NCI-H2196 (cell line): Measurements from ENCODE around the gene SLC39A10.
"Not testable (repeated sequence)": the region's sequence is repeated elsewhere in the genome, so short reads cannot be mapped to it uniquely, and the experiment has no call there.

Experiments
- DNase-seq: peaks from one replicate; lab custom pipeline; 2025; ENCODE audit not compliant: unreplicated experiment; lab: John Stamatoyannopoulos, UW

Gene SLC39A10

DNA sequence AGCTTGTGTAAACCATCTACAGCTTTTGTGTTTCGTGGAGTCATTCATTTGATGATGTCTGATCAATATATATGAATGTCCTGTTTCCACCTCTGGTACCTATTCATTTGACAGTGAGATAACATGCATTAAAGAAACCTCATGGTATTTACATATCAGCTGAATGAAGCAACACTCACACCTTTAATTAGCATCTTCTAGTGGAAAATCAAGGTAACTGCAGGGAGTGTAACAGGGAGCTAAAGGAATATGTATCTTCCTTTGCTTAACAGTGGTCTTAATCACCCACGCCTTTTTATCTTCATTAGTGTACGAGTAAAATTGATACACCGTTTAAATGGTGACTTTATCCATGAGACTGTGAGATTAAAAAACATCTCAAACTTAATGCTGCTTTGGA, 15.6 kb downstream of the SLC39A10 start:
- DNase-seq, result no peak

DNA sequence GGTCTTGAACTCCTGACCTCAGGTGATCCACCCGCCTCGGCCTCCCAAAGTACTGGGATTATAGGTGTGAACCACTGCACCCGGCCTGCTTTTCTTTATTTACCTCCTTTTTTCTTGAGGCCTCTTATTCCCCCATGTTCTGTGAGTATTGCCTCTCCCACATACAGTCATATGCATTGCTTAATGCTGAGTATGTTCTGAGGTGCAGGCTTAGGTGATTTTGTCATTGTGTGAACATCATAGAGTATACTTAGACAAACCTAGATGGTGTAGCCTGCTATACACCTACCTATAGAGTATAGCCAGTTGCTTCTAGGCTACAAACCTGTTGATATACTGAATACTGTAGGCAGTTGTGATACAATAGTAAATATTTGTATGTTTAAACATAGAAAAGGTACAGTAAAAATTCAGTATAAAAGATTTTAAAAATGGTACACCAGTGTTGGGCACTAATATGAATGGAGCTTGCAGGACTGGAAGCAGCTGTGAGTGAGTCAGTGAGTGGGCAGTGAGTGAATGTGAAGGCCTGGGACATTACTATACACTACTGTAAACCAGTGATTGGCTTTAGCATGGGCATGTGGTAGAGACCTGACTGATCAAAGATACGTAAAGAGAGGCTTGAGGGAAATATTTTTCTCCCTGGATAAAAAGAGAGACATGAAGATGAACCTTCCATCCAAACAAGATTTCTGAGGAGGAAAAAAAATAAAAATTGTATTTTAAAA, 17.6 kb downstream of the SLC39A10 start:
- no peak for DNase-seq

DNA sequence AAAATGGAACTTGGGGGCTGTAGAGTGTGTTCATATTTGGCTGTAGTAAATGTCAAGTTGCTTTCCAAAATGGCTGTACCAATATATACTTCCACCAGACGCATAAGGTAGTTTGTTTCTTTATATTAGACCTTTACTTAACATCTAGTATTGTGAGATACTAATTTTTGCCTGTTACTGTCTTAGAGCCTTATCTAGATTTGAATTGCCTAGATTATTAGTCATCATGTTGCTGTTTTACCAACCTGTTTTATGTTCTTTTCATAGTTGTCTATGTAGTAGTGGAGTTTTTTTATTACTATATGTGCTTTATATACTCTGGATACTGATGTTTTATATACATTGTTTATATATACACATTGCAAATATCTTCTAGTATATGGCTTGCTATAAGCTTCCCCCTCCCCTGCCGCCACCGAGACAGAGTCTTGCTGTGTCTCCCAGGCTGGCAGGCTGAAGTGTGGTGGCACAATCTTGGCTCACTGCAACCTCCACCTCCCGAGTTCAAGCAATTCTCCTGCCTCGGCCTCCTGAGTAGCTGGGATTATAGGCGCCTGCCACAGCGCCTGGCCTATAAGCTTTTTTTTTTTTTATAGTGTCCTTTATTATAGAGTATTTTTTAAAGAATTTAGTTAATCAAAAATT, 18.9 kb downstream of the SLC39A10 start:
- no peak for DNase-seq

DNA sequence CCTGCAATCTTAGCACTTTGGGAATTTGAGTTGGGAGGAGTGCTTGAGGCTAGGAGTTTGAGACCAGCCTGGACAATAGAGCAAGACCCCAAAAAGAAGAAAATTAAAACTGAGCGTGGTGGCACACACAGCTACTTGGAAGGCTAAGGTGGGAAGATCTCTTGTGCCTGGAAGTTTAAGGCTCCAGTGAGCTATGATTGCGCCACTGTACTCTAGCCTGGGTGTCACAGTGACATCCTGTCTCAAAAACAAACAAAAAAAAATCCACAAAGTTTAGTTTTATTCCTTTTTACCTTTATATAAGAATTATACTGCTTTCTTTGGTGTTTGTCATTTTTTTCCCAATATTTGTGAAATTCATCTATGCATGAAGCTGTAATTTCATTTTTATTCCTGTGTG, 20.3 kb downstream of the SLC39A10 start:
- no peak for DNase-seq

DNA sequence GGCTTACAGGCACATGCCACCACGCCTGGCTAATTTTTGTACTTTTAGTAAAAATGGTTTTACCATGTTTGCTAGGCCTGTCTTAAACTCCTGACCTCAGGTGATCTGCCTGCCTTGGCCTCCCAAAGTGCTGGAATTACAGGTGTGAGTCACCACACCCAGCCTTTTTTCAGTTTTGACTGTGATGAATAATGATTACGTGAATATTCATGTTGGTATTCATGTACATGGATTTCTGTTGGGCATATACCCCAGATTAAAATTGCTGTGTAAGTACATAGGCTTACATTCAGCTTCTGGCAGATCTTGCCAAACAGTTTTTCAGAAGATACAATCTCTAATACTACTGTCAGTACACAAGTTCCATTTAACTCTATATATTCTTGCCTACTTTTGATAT, 20.9 kb downstream of the SLC39A10 start:
- no peak for DNase-seq

DNA sequence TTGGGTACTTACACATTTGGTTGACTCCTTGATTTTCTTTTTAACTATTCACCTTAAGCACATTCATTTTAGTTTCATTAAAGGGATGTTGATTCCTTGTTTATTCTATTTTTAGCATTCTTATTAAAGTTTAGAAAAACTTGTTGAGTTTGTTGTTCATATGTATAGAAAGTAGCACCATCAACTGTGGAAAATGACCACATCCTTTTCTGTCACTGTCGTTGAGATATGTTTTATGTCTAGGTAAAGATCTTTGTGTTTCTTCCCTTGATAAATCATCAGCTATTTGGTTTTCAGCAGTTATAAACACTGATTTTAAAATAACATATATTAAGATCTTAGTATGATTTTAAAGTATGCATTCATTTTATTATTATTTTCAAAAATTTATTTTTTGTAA, 25.1 kb downstream of the SLC39A10 start:
- no peak for DNase-seq

DNA sequence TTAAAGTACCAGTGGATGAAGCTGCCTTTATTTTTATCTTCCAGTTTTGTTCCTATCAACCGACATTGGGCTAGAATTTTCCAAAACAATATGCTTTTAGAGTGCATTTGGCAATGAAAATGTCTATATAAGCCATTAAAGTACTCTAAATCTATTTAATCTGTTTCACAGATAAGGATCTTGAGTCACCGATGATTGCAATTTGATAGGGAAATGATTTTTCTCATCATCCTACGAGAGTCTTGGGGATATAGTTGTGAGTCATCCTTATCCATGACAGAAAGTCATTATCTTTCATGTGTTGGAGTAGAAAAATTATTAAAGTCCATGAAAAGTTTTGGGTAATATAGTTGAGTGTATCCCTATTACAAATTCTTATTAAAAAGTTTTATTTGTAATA, 26.1 kb downstream of the SLC39A10 start:
- DNase-seq, result no peak

DNA sequence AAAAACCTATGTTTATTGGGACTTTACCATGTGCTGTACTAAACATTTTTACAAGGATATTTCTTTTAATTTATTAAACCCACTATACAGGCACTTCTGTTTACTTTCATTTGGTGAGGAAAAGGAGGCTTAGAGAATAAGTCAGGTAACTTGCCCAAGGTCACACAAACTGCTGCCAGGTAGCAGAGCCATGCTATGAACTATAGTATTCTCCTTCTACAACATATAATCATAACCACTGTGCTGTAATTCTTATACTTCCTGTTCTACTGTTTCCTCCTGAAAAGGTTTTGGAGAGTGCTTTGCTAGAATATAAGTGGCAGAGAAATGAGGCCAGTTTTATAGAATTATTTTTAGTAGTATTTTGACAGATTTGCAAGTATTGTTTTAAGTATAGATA, 29.5 kb downstream of the SLC39A10 start:
- DNase-seq, result no peak

DNA sequence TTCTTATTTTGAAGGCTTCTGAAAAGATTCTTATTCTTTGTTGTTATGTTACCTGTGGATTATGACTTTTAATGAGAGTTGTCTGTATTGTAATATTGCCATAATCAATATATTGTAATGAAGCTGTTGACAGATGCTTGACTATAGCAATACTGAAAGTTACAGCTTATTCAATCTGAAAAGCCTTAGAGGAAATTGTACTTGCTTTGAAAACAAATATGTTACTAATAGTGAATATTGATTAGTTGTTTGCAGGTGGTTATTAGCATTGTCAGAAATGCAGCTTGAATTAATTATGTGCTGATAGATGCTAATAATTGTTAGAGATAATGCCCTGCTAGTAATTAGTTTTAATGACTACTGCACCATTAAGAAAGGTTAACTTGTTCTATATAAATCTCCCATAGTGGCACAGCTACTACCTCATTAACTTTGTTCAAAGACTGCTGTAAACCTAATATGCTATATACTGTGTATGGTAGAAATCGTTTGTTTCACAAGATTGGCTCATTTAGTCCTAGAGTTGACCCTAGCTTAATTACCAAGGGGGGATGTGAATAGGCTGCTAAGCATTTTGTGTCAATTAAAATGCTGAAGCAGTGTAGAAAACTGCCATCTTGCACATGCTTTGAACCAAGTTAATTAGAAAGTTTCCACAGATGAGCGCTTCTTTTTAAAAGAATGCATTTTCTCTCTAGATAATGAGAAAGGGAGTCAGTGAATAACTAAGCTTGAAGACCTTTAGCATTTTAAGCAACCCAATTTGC, 30.5 kb downstream of the SLC39A10 start:
- no peak for DNase-seq

DNA sequence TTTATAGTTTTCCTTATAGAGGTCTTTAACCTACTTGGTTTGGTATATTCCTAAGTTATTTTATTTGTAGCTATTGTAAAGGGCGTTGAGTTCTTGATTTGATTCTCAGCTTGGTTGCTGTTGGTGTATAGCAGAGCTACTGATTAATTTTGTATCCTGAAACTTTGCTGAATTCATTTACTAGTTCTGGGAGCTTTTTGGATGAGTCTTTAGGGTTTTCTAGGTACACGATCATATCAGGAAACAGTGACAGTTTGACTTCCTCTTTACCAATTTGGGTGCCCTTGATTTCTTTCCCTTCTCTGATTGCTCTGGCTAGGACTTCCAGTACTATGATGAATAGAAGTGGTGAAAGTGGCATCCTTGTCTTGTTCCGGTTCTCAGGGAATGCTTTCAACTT, 35.5 kb downstream of the SLC39A10 start:
- not testable (repeated sequence) for DNase-seq

DNA sequence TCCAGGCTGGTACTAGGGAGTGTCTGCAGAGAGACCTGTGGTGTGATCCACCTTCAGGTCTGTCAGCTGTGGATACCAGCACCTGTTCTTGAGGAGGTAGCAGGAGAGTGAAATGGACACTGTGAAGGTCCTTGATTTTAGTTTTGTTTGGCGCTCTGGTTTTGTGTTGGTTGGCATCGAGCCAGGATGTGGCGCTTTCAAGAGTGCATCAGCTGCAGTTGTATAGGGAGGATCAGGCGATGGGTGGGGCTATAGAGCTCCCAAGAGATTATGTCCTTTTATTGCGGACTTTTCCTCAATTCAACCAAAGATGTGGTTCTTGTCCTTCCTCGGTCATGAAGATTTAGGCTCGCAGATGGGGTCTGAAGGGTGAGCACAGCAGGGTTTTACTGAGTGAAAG, 37.5 kb downstream of the SLC39A10 start:
- no peak for DNase-seq

DNA sequence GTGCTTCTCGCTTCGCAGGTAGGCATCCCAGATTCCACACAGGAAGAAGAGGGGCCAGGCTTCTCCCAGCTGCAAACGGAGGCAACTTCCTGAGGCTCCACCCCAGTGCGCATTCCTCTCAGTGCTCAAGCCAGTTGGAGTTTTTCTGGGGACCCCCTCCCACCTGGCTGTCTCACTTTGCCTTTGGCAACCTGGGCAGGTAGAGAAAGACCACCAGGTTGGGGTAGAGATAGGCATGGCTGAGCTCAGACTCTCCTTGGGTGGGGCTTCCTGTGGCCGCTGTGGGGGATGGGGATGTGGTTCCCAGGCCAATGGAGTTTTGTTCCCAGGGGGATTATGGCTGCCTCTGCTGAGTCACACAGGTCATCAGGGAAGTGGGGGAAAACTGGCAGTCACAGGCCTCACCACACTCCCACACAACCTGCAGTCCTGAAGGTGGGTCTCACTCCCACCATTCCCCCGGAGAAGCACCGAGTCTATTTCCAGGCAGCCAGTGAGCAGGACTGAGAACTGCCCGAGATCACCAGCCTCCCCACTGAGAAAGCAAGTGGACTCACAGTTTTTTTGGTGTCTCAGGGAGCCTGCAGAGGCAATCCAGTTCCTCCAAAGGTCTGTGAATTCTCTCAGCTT, 38.1 kb downstream of the SLC39A10 start:
- DNase-seq, result no peak

DNA sequence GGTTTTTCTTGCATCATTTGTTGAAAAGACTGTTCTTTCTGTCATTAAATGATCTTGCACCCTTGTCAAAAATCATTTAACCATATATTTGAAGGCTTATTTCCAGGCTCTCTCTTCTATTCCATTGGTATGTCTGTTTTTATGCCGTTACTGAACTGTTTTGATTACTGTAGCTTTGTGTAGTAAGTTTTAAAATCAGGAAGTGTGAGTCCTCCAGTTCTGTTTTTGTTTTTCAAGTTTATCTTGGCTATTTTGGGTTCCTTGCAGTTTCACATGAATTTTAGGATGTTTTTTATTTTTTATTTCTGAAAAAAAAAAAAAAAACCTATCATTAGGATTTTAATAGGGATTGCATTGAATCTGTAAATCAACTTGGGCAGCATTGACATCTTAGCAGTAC, 39.0 kb downstream of the SLC39A10 start:
- no peak for DNase-seq

DNA sequence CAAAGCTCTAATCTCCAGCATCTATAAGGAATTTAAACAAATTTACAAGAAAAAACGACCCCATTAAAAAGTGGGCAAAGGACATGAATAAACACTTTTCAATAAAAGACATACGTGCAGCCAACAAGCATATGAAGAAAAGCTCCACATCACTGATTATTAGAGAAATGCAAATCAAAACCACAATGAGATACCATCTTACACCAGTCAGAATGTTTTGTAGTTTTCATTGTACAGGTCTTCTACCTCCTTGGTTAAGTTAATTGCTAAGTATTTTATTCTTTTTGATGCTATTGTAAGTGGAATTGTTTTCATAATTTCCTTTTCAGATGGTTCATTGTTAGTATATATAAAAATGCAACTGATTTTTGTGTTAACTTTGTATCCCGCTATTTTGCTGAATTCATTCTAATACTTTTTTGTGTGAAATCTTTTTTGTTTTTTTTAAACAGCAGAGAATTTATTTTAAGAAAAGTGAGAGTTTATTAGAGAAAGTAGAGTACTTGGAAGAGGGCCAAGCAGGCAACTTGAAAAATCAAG, 40.7 kb downstream of the SLC39A10 start:
- DNase-seq, result no peak

DNA sequence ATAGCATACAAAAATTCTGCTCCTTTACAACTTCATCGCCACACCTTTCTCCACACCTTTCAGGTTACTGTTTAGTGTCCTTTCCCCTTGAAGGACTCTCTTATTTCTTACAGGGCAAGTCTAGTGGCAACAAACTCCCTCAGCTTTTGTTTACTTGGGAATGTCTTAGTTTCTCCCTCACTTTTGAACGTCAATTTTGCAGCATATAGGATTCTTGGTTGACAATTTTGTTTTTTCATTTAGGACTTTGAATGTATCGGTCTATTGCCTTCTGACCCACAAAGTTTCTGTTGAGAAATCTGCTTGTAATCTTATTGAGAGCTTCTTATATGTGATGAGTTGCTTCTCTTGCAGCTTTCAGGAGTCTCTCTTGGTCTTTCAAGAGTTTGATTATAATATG, 43.5 kb downstream of the SLC39A10 start:
- no peak for DNase-seq

DNA sequence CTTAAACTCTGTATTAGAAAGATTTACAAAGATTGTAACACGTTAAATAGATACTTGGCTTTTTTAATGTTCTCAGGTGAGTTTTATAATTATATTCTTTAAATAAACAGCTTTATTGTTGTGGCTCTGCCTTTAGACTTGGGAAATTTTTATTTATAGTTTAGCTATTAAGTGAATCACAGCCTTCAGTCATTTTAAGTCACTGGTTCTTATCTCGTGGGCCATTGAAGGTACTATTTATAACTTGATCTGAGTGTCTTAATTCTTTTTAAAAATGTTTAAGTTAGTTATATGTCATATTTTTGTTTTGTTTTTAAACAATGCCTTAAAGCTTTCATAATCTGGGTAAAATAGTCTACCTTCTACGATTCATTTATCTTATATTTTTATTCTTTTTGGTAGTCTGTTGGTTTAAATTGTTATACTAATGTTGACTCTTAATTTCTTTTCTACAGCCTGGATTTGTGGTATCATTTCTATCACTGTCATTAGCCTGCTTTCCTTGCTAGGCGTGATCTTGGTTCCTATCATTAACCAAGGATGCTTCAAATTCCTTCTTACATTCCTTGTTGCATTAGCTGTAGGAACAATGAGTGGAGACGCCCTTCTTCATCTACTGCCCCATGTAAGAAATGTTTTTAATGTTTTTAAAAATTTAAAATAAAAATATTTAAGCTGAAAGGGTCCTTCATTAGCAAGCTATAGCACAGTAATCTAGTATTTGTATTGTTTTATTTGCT, 49.3 kb downstream of the SLC39A10 start:
- no peak for DNase-seq

DNA sequence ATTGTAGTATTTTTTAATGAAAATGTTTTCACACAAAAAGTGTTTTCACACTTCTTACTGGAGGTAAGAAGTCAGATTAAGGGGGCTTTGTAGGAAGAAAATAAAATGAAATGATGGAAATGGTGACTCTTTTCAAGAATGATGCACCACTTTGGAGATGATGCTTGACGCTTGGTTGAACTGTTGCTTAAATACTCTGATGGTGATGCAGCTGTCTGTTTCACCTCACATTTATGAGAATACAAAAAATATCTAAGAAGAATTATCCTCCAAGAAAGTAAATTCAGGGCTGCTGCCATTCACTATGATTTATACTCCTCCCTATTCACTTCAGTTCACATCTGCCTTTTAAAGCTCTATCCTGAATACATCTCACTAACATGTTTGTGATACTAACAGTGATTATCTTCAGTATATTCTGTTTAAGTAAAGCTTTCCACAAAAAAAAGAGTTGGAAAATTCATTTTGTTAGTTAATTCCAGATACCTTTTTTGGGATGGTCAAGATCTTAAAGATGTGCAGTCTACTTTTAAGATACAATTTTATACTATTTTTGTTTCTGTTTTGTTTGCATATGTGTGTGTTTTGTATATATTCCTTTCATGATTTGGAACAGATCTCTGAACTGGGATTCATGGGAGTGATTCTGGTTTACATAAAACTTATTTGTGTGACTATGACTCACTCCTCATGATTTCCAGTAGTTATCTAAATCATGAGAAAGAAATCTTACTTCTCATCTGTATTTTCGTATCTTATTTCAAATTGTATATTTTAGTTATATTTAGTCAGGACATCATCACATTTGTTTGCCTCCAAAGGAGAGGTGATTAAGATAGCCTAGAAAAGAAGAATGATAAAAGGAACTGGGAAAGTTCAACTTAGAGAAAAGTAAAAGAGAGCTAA, 53.1 kb downstream of the SLC39A10 start:
- no peak for DNase-seq

DNA sequence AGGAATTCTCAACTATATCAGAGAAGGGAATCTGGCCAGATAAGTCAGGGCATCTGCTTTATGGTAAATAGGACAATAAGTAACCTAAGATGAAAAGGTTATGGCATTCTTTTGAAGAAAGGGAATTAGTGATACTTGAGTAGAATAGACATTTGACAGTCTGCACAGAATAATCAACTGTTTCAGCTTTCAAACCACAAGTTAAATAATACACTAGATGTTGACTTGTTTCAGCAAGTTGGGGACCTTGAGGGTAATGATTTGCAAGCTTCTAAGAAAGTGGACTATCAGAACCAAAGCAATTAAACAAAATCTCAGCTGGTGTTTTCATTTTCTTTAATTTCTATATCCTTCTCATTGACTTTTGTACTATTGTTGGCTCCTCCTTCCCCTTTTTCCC, 54.5 kb downstream of the SLC39A10 start:
- DNase-seq, result no peak

DNA sequence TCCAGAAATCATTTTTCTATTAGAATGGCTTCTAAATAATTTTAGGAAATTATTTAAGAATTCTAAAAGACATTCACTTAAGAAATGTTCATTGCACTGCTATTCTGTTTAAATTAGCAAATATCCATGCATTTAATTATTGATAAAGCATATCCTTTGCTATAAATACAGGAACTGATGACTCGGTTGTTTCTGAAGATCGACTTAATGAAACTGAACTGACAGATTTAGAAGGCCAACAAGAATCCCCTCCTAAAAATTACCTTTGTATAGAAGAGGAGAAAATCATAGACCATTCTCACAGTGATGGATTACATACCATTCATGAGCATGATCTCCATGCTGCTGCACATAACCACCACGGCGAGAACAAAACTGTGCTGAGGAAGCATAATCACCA, 59.4 kb downstream of the SLC39A10 start:
- no peak for DNase-seq

DNA sequence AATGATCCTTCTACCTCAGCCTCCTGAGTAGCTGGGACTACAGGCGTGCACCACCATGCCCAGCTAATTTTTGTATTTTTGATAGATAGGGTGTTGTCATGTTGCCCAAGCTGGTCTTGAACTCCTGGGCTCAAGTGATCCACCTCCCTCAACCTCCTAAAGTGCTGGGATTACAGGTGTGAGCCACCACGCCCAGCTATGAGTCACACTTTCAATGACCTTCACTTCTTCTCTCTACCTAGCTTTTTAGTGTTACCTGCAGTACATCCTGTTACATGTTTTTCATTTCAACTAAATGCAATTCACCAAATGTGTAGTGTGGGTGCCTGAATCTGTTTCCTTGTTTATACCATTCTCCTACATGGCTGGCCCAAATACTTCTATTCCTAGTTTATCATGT, 64.0 kb downstream of the SLC39A10 start:
- no peak for DNase-seq
